Testis (tissue), 3 donors: ENCODE data around the gene ITPR2. TPM values are rescaled to one million over a fixed set of nuclear protein-coding genes. Genes with fewer than 3 reads are reported as not detected.

Experiments
- DNase-seq: peaks from one replicate; pipeline ENCODE4 v3.0.0-alpha.2; 2019
- H3K27ac ChIP-seq, 2 donors: fragments of 200-600 bp; sonication (generic); one replicate each; pipeline ENCODE4 v1.5.1; 2019
- H3K27me3 ChIP-seq: fragments of 200-600 bp; sonication (generic); one replicate; pipeline ENCODE4 v1.5.1; 2019
- H3K36me3 ChIP-seq: fragments of 200-600 bp; sonication (generic); one replicate; pipeline ENCODE4 v1.5.1; 2017; ENCODE audit warnings: low read depth; ENCODE audit errors: missing control alignments
- H3K4me1 ChIP-seq: fragments of 200-600 bp; sonication (generic); one replicate; pipeline ENCODE4 v1.5.1; 2019
- H3K4me3 ChIP-seq, 2 donors: fragments of 200-600 bp; sonication (generic); one replicate each; pipeline ENCODE4 v1.5.1; 2017 to 2019
- H3K9me3 ChIP-seq: fragments of 200-600 bp; sonication (generic); one replicate; pipeline ENCODE4 v1.5.1; 2017
- CTCF ChIP-seq, 3 experiments: fragments of 450-650 bp in 2 of 3; fragments of 200-600 bp in 1 of 3; sonication (generic) in 1 of 3; IDR thresholded peaks; one replicate each; pipeline ENCODE4 v1.5.1; 2016 to 2019; ENCODE audit warnings: antibody characterized with exemption in 3 of 3, mild to moderate bottlenecking in 2 of 3, moderate library complexity in 1 of 3
- POLR2A ChIP-seq: fragments of 450-650 bp; IDR thresholded peaks from one replicate; pipeline ENCODE4 v1.6.1; 2017; ENCODE audit warnings: antibody characterized with exemption, mild to moderate bottlenecking, moderate library complexity
- WGBS, 2 donors: methylation state at CpG; one replicate each; pipeline ENCODE4 v1.1.5; 2018; 5-methylcytosine and 5-hydroxymethylcytosine counted together
- intact Hi-C: fragments of 100-400 bp; cut with DNase I; formaldehyde crosslinking; loops from one replicate; pipeline ENCODE4 v1.15.1; 2023; ENCODE audit warnings: low total_unique reads
- polyA plus RNA-seq: library from polyadenylated mRNA; stranded (reverse); fragments of 350-450 nt; fragmentation: Illumina TruSeq; extraction: RNeasy Lipid Tissue Mini Kit (QIAGEN cat#74804); gene quantifications from one replicate; pipeline ENCODE4 v1.2.3, GENCODE V29; 2014; ENCODE audit warnings: low read depth, low replicate concordance; ENCODE audit not compliant: insufficient read depth
- total RNA-seq, 2 donors: library from RNA; depleted of rRNA; stranded (reverse); fragments of >200 nt; gene quantifications; one replicate each; pipeline ENCODE4 v1.2.3, GENCODE V29; 2016

ITPR2 gene
- total and polyA plus RNA-seq, 3 donors from 2014 or later = 4.9 to 60.6 (median 56.9) TPM

- Histone ChIP-seq H3K4me1 (no peaks in the 10 kb centered on the region), H3K4me3 (no peak overlapping the region), H3K9me3 (no peaks in the 10 kb centered on the region), H3K27ac (no peak overlapping the region), H3K27me3 (no peaks in the 10 kb centered on the region), H3K36me3 (no peaks in the 10 kb centered on the region)
- intact Hi-C loops = no loop called here
- TF ChIP-seq POLR2A = no peak
- no peak for DNase-seq
- WGBS, 2 donors = 92 to 96% methylated on average over 1 of the region's 1 CpG
These were observed 485.7 kb downstream of the ITPR2 start for GRCh38 chr12:26347300-26347699.

GRCh38 chr12:26346736-26347135 lies 486.3 kb downstream of the ITPR2 start:
- WGBS, 2 donors = 81 to 83% methylated on average over 3 of the region's 3 CpGs
- Histone ChIP-seq H3K27ac (no peak overlapping the region), H3K4me3 (no peak overlapping the region), H3K4me1 (no peaks in the 10 kb centered on the region), H3K9me3 (no peaks in the 10 kb centered on the region), H3K27me3 (no peaks in the 10 kb centered on the region), H3K36me3 (no peaks in the 10 kb centered on the region)
- no peak for DNase-seq
- TF ChIP-seq CTCF (IDR thresholded peaks at IDR 0.05) = no peak
- no peak for TF ChIP-seq POLR2A
- intact Hi-C loops = no loop called here

GRCh38 chr12:26345471-26346003 lies 487.5 kb downstream of the ITPR2 start:
- Histone ChIP-seq H3K9me3 (no peaks in the 10 kb centered on the region), H3K36me3 (no peaks in the 10 kb centered on the region), H3K27me3 (no peaks in the 10 kb centered on the region), H3K4me1 (no peaks in the 10 kb centered on the region), H3K4me3 (no peak overlapping the region), H3K27ac (no peak overlapping the region)
- WGBS, 2 donors = 84% methylated on average over 2 of the region's 2 CpGs
- DNase-seq = no peak
- intact Hi-C loops = no loop called here
- no peak for TF ChIP-seq POLR2A
- TF ChIP-seq CTCF (IDR thresholded peaks at IDR 0.05) = no peak

GRCh38 chr12:26341491-26341890 lies 491.5 kb downstream of the ITPR2 start:
- Histone ChIP-seq H3K4me3 (no peak overlapping the region), H3K36me3 (no peaks in the 10 kb centered on the region), H3K9me3 (no peaks in the 10 kb centered on the region), H3K27ac (no peak overlapping the region), H3K4me1 (no peaks in the 10 kb centered on the region), H3K27me3 (no peaks in the 10 kb centered on the region)
- no peak for DNase-seq
- TF ChIP-seq POLR2A = no peak
- no peak for TF ChIP-seq CTCF (IDR thresholded peaks at IDR 0.05)
- intact Hi-C loops = no loop called here

GRCh38 chr12:26340649-26341048 lies 492.3 kb downstream of the ITPR2 start:
- TF ChIP-seq CTCF (IDR thresholded peaks at IDR 0.05) (no peak), POLR2A (no peak)
- Histone ChIP-seq H3K27me3 (no peaks in the 10 kb centered on the region), H3K36me3 (no peaks in the 10 kb centered on the region), H3K27ac (no peak overlapping the region), H3K9me3 (no peaks in the 10 kb centered on the region), H3K4me3 (no peak overlapping the region), H3K4me1 (no peaks in the 10 kb centered on the region)
- intact Hi-C loops = no loop called here
- no peak for DNase-seq
- 54 to 63% methylated on average over 1 of the region's 1 CpG for WGBS, 2 donors
